Neutrophil (primary cell): ENCODE data around the gene MYO7A.

Experiments used
- H3K27ac ChIP-seq: fragments of 200-600 bp; sonication (generic); 2 replicates; pipeline ENCODE4 v1.5.1; 2016; ENCODE audit warnings: mild to moderate bottlenecking, moderate library complexity
- H3K27me3 ChIP-seq: fragments of 200-600 bp; sonication (generic); 2 replicates; pipeline ENCODE4 v1.6.0; 2016; ENCODE audit warnings: mild to moderate bottlenecking
- H3K36me3 ChIP-seq: fragments of 200-600 bp; sonication (generic); 2 replicates; pipeline ENCODE4 v1.5.1; 2017
- H3K4me1 ChIP-seq, 2 experiments: fragments of 200-600 bp in 1 of 2; sonication (generic) in 1 of 2; 1 replicate in 1 of 2; 2 replicates in 1 of 2; pipeline versions ENCODE4 v1.5.1 to v1.6.1; 2013 to 2016; ENCODE audit warnings: low read depth in 1 of 2, low read length in 1 of 2, mild to moderate bottlenecking in 1 of 2, moderate library complexity in 1 of 2; ENCODE audit not compliant: control insufficient read depth in 1 of 2, insufficient read depth in 1 of 2
- H3K4me3 ChIP-seq, 2 experiments: fragments of 200-600 bp in 1 of 2; sonication (generic) in 1 of 2; 1 replicate in 1 of 2; 2 replicates in 1 of 2; pipeline ENCODE4 v1.5.1; 2013 to 2016; ENCODE audit warnings: low read depth in 1 of 2, low read length in 1 of 2, mild to moderate bottlenecking in 1 of 2, moderate library complexity in 1 of 2
- H3K9me3 ChIP-seq: fragments of 200-600 bp; sonication (generic); 2 replicates; pipeline ENCODE4 v1.5.1; 2016
- CTCF ChIP-seq: fragments of 200-600 bp; sonication (generic); IDR thresholded peaks from 2 replicates; pipeline ENCODE4 v1.5.1; 2016; ENCODE audit warnings: antibody characterized with exemption

The MYO7A gene

GRCh38 chr11:77249427-77249826 lies 121.4 kb downstream of the MYO7A start:
- Histone ChIP-seq H3K4me3 (no peak overlapping the region), H3K27ac (no peak overlapping the region), H3K27me3 (no peaks in the 10 kb centered on the region), H3K9me3 (no peaks in the 10 kb centered on the region), H3K36me3 (no peaks in the 10 kb centered on the region), H3K4me1 (no peaks in the 10 kb centered on the region)
- TF ChIP-seq CTCF, result no peak

- Histone ChIP-seq H3K27ac (no peak overlapping the region), H3K36me3 (no peaks in the 10 kb centered on the region), H3K9me3 (no peaks in the 10 kb centered on the region), H3K4me3 (no peak overlapping the region), H3K27me3 (no peaks in the 10 kb centered on the region), H3K4me1 (no peaks in the 10 kb centered on the region)
- TF ChIP-seq CTCF, result no peak
Measured at GRCh38 chr11:77250881-77251640, 123.0 kb downstream of the MYO7A start.

GRCh38 chr11:77252555-77253270 lies 124.7 kb downstream of the MYO7A start:
- Histone ChIP-seq H3K36me3 (no peaks in the 10 kb centered on the region), H3K9me3 (no peaks in the 10 kb centered on the region), H3K27ac (no peak overlapping the region), H3K4me1 (no peaks in the 10 kb centered on the region), H3K4me3 (no peak overlapping the region), H3K27me3 (no peaks in the 10 kb centered on the region)
- TF ChIP-seq CTCF, result no peak

GRCh38 chr11:77253690-77254089 lies 125.6 kb downstream of the MYO7A start:
- Histone ChIP-seq H3K36me3 (no peaks in the 10 kb centered on the region), H3K9me3 (no peaks in the 10 kb centered on the region), H3K27me3 (no peaks in the 10 kb centered on the region), H3K4me1 (no peaks in the 10 kb centered on the region), H3K27ac (no peak overlapping the region), H3K4me3 (no peak overlapping the region)
- TF ChIP-seq CTCF, result no peak

DNA sequence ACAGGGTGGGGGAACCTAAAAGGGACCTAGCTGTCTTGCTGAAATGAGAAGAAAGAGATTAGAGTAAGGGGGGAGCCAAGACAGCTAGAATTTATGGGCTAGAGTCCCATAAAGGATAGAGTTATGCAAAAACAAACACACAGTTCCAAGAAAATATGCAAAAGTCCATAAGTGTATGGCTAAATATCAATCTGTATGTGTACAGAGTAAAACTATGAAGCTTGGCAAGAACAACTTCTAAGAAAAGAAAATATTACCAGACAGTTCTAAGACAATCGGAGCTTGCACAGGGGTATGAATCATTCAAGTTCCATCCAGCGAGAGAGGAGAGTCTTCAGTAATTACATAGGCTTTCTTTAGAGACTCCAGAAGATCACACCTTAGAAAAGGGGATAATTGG lies 131.6 kb downstream of the MYO7A start:
- Histone ChIP-seq H3K4me1 (no peaks in the 10 kb centered on the region), H3K9me3 (peaks cover 7% of the 10 kb centered on the region), H3K27ac (no peak overlapping the region), H3K4me3 (no peak overlapping the region), H3K27me3 (no peaks in the 10 kb centered on the region), H3K36me3 (no peaks in the 10 kb centered on the region)
- no peak for TF ChIP-seq CTCF
